IgD-negative memory B cell (primary cell): ENCODE measurements around the gene RAB31. TPM values are rescaled to one million over a fixed set of nuclear protein-coding genes. Genes with fewer than 3 reads are reported as not detected.

Source experiments
- H3K27ac Mint-ChIP-seq, 3 donors: one replicate each; pipeline ENCODE4 v1.8.0; 2020 to 2022; ENCODE audit warnings: mild to moderate bottlenecking in 3 of 3, mixed read lengths in 3 of 3, moderate library complexity in 1 of 3
- H3K27me3 Mint-ChIP-seq: one replicate; pipeline ENCODE4 v1.8.0; 2021; ENCODE audit warnings: mixed read lengths
- H3K36me3 Mint-ChIP-seq: one replicate; pipeline ENCODE4 v1.8.0; 2020; ENCODE audit warnings: mild to moderate bottlenecking, mixed read lengths
- H3K4me1 Mint-ChIP-seq, 3 donors: one replicate each; pipeline ENCODE4 v1.8.0; 2020 to 2022; ENCODE audit warnings: mixed read lengths in 3 of 3, mild to moderate bottlenecking in 1 of 3
- H3K4me3 Mint-ChIP-seq, 4 donors: one replicate each; pipeline ENCODE4 v1.8.0; 2020 to 2022; ENCODE audit warnings: mild to moderate bottlenecking in 4 of 4, mixed read lengths in 4 of 4, moderate library complexity in 3 of 4
- H3K9me3 Mint-ChIP-seq, 3 donors: one replicate each; pipeline ENCODE4 v1.8.0; 2020 to 2021; ENCODE audit warnings: mixed read lengths in 3 of 3, mild to moderate bottlenecking in 1 of 3
- polyA plus RNA-seq: library from polyadenylated mRNA; unstranded; fragments of 300-500 nt; fragmentation: Illumina TruSeq; gene quantifications from one replicate; pipeline ENCODE4 v1.2.3, GENCODE V29; 2021

RAB31 gene
- polyA plus RNA-seq, 1 donor from 2014 or later: 192 TPM

DNA sequence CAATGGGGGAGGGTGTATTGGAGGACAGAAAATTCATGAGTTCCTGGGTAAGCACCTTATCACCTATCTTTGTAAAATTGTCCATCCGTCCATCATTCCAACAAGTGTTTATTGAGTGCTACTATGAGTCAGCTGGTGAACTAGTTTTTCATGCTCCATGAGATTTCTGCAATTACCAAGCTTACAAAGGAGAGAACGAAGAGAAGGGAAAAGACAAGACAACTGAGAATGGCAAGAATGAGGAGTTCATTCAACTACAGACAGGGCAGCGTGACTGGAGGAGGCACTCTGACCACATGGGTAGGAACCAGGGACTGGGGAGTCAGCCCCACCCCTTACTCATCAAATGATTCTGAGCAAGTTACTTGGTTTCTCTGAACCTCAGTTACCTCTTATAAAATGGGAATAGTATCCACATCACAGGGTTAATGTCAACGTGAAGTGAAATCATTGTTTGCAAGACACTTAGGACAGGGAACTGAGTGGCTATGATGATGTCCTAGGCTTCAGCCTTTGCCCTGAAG is 159.0 kb downstream of the RAB31 start:
- Mint-ChIP-seq H3K4me3 (peak overlapping the region in 1 of 4 donors; percentile 35), H3K9me3 (peaks cover 2 to 9% (median 6%) of the 10 kb centered on the region in 3 donors), H3K4me1 (peaks cover 8 to 14% (median 9%) of the 10 kb centered on the region in 3 donors), H3K27me3 (peaks cover 6% of the 10 kb centered on the region), H3K36me3 (peaks cover 8% of the 10 kb centered on the region), H3K27ac (no peak overlapping the region)

GRCh38 chr18:9868857-9869714 is 161.0 kb downstream of the RAB31 start:
- Mint-ChIP-seq H3K36me3 (peaks cover 6% of the 10 kb centered on the region), H3K27ac (no peak overlapping the region), H3K4me3 (no peak overlapping the region), H3K27me3 (peaks cover 6% of the 10 kb centered on the region), H3K4me1 (peaks cover 0 to 7% (median 7%) of the 10 kb centered on the region in 3 donors), H3K9me3 (peaks cover 2 to 9% (median 6%) of the 10 kb centered on the region in 3 donors)

DNA sequence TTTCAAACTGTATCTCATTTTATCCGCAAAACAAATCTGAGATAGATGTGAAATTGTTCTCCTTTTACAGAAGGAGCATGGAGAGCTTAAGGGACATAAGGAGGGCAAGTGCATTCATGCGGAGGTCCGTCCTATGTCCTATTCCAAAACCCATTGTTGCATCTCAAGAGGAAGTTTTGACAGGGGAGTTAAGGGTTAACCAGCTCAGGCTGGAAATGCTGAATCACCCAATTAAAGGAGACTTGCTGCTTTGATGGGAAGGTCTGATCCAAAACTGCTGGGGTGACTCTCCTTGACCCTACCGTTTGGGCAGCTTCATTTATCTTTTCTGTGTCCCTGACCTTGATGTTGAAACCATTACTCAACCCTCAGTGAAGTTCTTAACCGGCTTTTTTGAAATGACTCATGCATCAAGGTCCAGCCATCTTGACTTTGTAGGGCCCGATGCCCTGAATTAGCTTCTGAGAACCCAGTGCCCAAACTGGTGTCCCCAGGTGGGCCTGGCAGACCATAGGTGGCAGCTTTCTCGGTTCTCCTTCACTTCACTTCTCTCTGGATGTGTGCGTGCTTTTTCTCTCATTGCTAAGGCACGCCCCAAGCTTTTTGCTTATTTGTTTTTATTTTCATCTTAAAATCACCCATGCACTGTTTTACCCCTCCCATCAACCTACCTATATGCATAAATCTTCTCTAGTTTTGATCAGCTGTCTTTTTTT is 161.8 kb downstream of the RAB31 start:
- H3K27me3 Mint-ChIP-seq: peaks cover 6% of the 10 kb centered on the region
- no peak overlapping the region for H3K4me3 Mint-ChIP-seq
- H3K9me3 Mint-ChIP-seq: peaks cover 2 to 9% (median 6%) of the 10 kb centered on the region in 3 donors
- H3K27ac Mint-ChIP-seq: peak overlapping the region in 1 of 3 donors; percentile 39
- H3K36me3 Mint-ChIP-seq: peaks cover 6% of the 10 kb centered on the region
- H3K4me1 Mint-ChIP-seq: peaks cover 0 to 7% (median 7%) of the 10 kb centered on the region in 3 donors

DNA sequence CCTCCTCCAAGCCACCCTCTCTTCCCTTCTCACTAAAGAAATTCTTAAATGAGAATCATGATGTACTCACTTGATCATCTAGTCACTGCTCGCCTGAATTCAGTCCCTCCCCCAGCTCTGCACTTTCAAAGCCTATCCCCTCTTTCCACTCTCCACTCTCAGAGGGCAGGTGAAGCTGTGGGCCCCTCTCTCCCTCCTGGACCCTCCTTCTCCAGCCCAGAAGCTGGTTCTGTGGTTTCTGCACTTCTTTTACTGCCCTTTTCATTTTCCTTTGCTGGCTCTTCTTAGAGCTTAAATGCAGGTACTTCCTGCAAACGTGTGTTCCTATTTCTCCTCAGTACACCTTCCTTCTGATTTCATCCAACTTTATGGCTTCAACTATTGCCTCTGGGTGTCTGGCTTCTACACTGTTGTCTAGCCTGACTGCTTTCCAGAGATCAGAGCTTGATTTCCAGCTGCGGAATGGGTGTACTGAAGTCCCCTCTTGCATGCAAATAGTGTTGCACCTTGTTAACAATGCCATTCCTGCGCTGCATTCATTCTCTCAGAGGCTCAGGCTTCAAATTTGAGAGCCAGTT is 162.4 kb downstream of the RAB31 start:
- H3K27ac Mint-ChIP-seq: peak overlapping the region in 1 of 3 donors; percentile 39
- H3K9me3 Mint-ChIP-seq: peaks cover 2 to 8% (median 7%) of the 10 kb centered on the region in 3 donors
- H3K36me3 Mint-ChIP-seq: peaks cover 6% of the 10 kb centered on the region
- no peak overlapping the region for H3K4me3 Mint-ChIP-seq
- H3K4me1 Mint-ChIP-seq: peaks cover 0 to 7% (median 7%) of the 10 kb centered on the region in 3 donors
- peaks cover 9% of the 10 kb centered on the region for H3K27me3 Mint-ChIP-seq

GRCh38 chr18:9871244-9871746 is 163.2 kb downstream of the RAB31 start:
- peak overlapping the region in 1 of 3 donors; percentile 29 for H3K27ac Mint-ChIP-seq
- H3K36me3 Mint-ChIP-seq: peaks cover 2% of the 10 kb centered on the region
- H3K27me3 Mint-ChIP-seq: peaks cover 9% of the 10 kb centered on the region
- H3K9me3 Mint-ChIP-seq: peaks cover 0 to 4% (median under 1%) of the 10 kb centered on the region in 3 donors
- peaks cover 0 to 7% (median 7%) of the 10 kb centered on the region in 3 donors for H3K4me1 Mint-ChIP-seq
- no peak overlapping the region for H3K4me3 Mint-ChIP-seq

GRCh38 chr18:9872823-9873222 is 164.7 kb downstream of the RAB31 start:
- Mint-ChIP-seq H3K27ac (no peak overlapping the region), H3K9me3 (peaks cover 0 to 2% (median 0%) of the 10 kb centered on the region in 3 donors), H3K36me3 (no peaks in the 10 kb centered on the region), H3K27me3 (peaks cover 9% of the 10 kb centered on the region), H3K4me3 (no peak overlapping the region), H3K4me1 (peaks cover 0 to 7% (median 7%) of the 10 kb centered on the region in 3 donors)

DNA sequence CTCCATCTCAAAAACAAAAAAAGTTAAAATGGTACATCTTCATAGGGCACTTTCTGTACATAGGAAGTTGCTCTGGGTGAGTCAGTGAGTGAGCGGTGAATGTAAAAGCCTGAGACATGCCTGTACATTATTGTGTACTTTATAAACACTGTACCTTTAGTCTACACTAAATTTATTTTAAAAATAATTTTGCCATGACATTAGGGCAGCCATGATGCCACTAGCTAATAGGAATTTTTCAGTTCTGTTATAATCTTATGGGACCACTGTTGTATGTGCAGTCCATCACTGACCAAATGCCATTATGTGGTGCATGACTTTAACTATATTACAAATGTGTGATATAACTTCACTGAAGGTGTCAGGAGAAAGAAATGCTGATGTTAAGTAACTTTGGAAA is 166.6 kb downstream of the RAB31 start:
- Mint-ChIP-seq H3K27ac (no peak overlapping the region), H3K4me1 (peaks cover 0 to 7% (median 7%) of the 10 kb centered on the region in 3 donors), H3K27me3 (peaks cover 8% of the 10 kb centered on the region), H3K4me3 (no peak overlapping the region), H3K9me3 (peaks cover 0 to 2% (median 0%) of the 10 kb centered on the region in 3 donors), H3K36me3 (no peaks in the 10 kb centered on the region)

- H3K36me3 Mint-ChIP-seq: no peaks in the 10 kb centered on the region
- no peak overlapping the region for H3K4me3 Mint-ChIP-seq
- peak overlapping the region in 1 of 3 donors; percentile 5 for H3K27ac Mint-ChIP-seq
- peaks cover 0 to under 1% (median 0%) of the 10 kb centered on the region in 3 donors for H3K4me1 Mint-ChIP-seq
- peaks cover 0 to 2% (median 0%) of the 10 kb centered on the region in 3 donors for H3K9me3 Mint-ChIP-seq
- H3K27me3 Mint-ChIP-seq: peaks cover 3% of the 10 kb centered on the region
These were observed 168.2 kb downstream of the RAB31 start for GRCh38 chr18:9876212-9876866.

DNA sequence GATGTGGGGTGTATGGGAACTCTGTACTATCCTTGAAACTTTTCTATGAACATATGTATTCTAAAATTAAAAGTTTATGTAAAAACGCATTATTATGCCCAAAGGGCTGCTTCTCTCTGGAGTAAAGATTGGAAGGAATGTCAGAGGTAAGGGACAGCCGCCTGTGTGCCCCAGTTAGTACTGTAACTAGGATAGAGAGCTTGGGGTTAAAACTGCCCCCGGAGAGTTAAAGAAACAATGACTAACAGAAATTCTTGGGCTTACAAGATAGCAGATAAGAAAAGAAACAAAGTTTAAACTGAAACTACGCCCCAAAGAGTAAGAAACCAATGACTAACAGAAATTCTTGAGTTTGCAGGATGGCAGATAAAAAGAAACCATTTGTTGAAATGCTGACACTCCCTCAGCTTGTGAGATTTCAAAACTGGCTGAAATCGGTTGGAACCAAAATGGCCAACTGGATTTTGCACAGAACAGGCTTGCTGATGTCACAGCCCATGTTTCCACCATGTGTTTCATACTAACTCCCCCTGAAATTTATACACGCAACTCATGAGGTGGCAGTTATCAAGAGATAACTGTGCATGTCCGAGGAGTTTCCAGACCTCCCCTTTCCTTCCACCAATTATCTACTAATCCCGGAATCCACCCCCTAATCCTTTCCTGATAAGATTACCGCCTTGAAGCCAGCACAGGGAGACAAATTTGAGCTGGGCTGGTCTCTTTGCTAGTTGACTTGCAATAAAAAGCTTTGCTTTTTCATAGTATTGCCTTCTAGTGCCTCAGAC is 169.0 kb downstream of the RAB31 start:
- peaks cover 3% of the 10 kb centered on the region for H3K27me3 Mint-ChIP-seq
- H3K27ac Mint-ChIP-seq: peak overlapping the region in 1 of 3 donors; percentile 5
- H3K4me3 Mint-ChIP-seq: no peak overlapping the region
- H3K4me1 Mint-ChIP-seq: no peaks in the 10 kb centered on the region
- peaks cover 0 to 2% (median 0%) of the 10 kb centered on the region in 3 donors for H3K9me3 Mint-ChIP-seq
- no peaks in the 10 kb centered on the region for H3K36me3 Mint-ChIP-seq

- H3K36me3 Mint-ChIP-seq: no peaks in the 10 kb centered on the region
- H3K4me1 Mint-ChIP-seq: no peaks in the 10 kb centered on the region
- H3K4me3 Mint-ChIP-seq: no peak overlapping the region
- H3K27ac Mint-ChIP-seq: no peak overlapping the region
- peaks cover 0 to 2% (median 0%) of the 10 kb centered on the region in 3 donors for H3K9me3 Mint-ChIP-seq
- H3K27me3 Mint-ChIP-seq: peaks cover 3% of the 10 kb centered on the region
These were observed 169.5 kb downstream of the RAB31 start for GRCh38 chr18:9877655-9878014.

- Mint-ChIP-seq H3K27ac (no peak overlapping the region), H3K27me3 (peaks cover 3% of the 10 kb centered on the region), H3K4me1 (no peaks in the 10 kb centered on the region), H3K36me3 (no peaks in the 10 kb centered on the region), H3K9me3 (peaks cover 0 to 2% (median 0%) of the 10 kb centered on the region in 3 donors), H3K4me3 (no peak overlapping the region)
These were observed 170.0 kb downstream of the RAB31 start for GRCh38 chr18:9878095-9878494.

DNA sequence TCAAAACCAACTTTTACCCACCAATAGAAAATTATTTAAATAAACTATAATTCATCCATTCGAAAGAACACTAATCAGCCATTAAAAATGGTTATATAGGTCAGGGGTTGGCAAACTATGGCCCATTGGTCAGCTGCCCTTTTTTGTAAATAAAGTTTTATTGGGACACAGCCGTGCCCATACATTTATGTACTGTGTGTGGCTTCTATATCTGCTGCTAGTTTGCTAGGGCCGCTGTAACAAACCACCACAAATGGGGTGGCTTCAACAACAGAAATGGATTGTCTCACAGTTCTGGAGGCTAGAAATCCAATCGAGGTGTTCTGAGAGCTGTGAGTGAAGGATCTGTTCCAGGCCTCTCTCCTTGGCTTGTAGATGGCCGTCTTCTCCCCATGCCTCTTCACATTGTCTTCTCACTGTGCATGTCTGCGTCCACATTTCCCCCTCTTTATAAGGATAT is 170.7 kb downstream of the RAB31 start:
- H3K36me3 Mint-ChIP-seq: no peaks in the 10 kb centered on the region
- H3K27ac Mint-ChIP-seq: no peak overlapping the region
- peaks cover 3% of the 10 kb centered on the region for H3K27me3 Mint-ChIP-seq
- peaks cover 0 to 2% (median 0%) of the 10 kb centered on the region in 3 donors for H3K9me3 Mint-ChIP-seq
- H3K4me3 Mint-ChIP-seq: no peak overlapping the region
- no peaks in the 10 kb centered on the region for H3K4me1 Mint-ChIP-seq

- no peaks in the 10 kb centered on the region for H3K9me3 Mint-ChIP-seq
- no peaks in the 10 kb centered on the region for H3K36me3 Mint-ChIP-seq
- H3K27me3 Mint-ChIP-seq: peaks cover 3% of the 10 kb centered on the region
- H3K27ac Mint-ChIP-seq: peak overlapping the region in 1 of 3 donors; percentile 79
- no peak overlapping the region for H3K4me3 Mint-ChIP-seq
- no peaks in the 10 kb centered on the region for H3K4me1 Mint-ChIP-seq
These were observed 176.0 kb downstream of the RAB31 start for GRCh38 chr18:9884090-9884489.
